GM21447 (cell line): Measurements from ENCODE around the gene PWWP2B.

ENCODE experiments used
- ATAC-seq: cut with Tn5 transposase; IDR thresholded peaks from one replicate; pipeline ENCODE4 v1.9.1; 2021; ENCODE audit not compliant: unreplicated experiment

The PWWP2B gene

GRCh38 chr10:132417257-132417910 lies 20.4 kb downstream of the PWWP2B start:
- no peak for ATAC-seq

- ATAC-seq, result no peak
These were observed 21.0 kb downstream of the PWWP2B start for GRCh38 chr10:132417957-132418441.

DNA sequence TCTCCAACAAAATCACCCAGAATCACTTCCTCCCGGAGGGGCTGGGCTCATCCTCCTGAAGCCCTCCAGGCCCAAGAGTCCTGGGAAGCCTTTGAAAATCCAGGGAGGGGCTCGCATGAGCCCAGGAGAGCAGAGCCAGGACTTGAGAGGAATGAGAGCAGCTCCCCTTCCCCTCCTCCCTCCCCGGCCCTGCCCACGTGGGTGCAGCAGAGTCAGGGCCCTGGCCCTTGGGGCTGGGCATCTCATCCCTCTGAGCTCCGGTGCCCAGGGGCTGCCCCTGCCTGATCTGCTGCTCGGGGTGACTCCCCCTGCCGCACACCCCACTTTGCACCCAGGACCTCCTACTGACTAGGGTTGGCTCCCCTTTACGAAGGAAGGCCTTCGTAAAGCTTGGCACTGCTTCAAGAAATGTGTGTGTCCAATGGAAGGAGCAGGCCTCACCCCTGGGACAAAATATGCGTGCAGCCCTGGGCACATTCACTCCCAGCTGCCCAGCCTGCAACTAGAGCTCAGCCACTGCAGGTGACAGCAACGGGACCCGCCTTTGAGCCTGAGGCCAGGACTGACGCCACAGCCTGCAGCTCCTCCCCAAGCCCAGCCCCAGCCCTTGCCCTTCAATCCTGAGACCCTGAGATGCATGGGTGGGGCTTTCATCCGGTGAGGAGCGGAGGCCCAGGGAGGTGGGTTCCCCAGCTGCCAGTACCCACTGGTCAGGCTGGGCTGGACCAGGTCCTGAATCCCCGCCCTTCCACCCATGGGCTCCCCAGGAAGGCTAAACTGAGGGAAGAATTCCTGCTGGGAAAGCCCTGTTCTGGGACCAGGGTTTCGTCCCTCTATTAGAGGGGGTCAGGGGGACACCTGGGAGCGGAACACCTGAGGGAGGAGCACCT lies 21.8 kb downstream of the PWWP2B start:
- no peak for ATAC-seq

- no peak for ATAC-seq
These were observed 22.8 kb downstream of the PWWP2B start for GRCh38 chr10:132419538-132420468.

GRCh38 chr10:132420469-132420980 lies 23.5 kb downstream of the PWWP2B start:
- ATAC-seq, result no peak

DNA sequence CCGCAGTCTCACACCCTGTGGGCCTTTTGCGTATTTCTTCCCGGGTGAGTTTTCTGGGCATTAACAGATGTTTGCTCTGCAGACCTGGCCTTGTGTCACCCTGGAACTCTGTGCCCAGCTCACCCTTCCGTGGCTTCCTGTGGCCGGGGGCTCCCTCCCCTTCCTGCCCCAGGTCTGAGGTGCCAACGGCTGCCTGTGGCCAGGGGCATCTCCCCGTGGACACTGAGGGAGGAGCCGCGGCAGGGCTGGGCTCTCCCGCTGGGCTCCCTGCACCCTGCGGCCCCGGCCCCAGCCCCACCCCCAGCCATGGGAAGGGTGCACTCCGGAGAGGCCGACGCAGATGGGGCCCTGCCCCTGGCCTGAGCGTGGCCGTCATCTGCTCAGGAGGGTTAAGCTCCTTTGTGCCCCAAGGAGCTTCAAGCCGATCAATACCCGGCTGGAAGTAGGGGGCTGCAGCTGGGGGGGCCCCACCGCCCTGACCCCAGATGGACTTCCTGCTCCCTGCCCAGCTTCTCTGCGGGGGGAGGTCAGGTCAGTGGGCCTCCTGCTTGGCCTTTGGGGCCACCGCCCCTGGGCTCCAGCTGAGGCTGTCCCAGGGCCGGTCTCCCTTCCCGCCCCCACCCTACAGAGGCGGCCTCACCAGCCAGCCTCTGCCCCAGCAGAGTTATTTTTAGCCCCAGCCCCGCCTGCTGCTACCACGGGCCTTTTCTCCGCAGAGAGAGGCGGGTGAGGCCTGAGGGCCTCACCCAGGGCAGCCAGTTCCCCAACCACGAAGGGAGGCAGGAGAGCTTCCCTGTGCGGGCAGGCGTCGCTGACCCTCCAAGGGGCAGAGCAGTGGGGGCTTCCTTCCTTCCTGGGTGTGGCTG lies 24.2 kb downstream of the PWWP2B start:
- ATAC-seq, result peak; percentile 42

DNA sequence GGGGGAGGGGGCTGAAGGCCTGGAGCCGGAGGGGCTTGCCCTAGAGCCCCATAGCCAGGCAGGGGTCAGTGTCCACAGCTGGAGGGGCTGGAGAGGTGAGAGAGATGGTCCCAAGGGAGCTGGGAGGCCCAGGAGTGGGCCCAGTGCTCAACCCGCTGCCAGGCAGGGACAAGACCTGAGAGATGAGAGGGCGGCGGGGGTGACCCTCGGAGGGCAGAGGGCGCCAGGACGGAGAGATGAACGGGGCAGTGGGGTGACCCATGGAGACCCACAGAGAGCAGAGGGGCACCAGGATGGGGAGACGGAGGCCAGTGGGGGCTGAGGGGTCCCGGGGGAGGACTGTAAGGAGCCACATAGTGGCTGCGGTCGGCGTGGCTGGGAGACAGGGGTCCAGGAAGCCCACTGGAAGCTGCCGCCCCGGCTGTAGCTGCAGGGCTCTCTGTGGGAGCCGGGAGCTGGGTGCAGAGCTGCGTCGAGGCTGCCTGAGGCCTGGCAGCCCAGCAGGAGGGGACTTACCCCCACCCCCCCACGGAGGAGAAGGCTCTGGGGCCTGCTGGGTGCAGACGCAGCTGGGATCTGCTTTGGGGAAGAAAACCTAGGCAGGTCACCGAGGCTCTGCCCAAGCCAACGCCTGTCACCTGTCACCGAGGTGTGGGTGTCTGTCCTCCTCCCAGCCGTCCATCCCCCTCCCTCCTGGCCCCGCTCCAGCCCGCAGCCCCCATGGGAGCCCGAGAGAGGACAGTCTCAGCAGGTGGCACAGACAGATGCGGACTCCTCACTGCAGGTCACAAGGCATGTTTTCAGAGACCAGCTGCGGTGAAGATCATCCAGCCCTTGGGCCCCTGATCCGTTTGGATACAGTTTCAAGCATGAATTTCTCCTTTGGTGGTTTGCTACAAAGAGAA lies 25.1 kb downstream of the PWWP2B start:
- peak; percentile 51 for ATAC-seq

GRCh38 chr10:132422903-132423825 lies 26.2 kb downstream of the PWWP2B start:
- ATAC-seq, result peak; percentile 34

GRCh38 chr10:132423966-132424861 lies 27.2 kb downstream of the PWWP2B start:
- ATAC-seq, result no peak

DNA sequence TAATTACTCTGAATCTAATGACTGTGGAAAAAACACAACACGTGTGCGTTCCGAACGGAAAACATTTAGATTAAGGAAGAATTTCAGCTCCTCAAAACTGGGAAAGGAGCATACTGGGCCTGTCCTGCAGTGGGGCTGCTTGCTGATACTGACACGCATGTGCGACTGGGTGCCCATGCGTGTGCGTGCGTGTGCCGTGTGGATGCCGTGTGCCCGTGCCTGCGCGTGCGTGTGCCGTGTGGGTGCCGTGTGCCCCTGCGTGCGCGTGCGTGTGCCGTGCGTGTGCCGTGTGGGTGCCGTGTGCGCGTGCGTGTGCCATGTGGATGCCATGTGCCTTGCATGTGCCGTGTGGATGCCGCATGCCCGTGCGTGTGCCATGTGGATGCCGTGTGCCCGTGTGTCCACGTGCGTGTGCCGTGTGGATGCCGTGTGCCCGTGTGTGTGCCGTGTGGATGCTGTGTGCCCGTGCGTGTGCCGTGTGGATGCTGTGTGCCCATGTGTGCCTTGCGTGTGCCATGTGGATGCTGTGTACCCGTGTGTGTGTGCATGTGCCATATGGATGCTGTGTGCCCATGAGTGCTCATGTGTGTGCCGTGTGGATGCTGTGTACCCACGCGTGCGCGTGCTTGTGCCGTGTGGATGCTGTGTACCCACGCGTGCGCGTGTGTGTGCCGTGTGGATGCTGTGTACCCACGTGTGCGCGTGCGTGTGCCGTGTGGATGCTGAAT lies 28.2 kb downstream of the PWWP2B start:
- no peak for ATAC-seq

DNA sequence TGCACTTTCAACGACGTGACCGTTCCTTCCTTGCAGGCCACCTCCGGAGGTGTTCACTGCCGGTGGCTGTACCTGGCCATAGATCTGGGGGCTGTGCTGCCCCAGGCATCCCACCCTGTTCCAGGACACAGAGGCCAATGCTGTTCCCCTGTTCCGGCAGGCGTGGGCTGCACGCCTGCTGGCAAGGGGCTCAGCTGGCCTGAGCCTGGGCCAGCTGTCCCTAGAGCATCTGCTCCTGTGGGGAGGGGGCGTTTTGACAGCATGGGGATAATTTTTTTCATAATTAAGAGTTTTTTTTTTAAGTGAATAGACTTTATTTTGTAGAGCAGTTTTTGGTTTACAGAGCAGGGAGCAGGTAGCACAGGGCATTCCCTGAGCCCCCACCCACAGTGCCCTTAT lies 28.8 kb downstream of the PWWP2B start:
- ATAC-seq, result no peak

DNA sequence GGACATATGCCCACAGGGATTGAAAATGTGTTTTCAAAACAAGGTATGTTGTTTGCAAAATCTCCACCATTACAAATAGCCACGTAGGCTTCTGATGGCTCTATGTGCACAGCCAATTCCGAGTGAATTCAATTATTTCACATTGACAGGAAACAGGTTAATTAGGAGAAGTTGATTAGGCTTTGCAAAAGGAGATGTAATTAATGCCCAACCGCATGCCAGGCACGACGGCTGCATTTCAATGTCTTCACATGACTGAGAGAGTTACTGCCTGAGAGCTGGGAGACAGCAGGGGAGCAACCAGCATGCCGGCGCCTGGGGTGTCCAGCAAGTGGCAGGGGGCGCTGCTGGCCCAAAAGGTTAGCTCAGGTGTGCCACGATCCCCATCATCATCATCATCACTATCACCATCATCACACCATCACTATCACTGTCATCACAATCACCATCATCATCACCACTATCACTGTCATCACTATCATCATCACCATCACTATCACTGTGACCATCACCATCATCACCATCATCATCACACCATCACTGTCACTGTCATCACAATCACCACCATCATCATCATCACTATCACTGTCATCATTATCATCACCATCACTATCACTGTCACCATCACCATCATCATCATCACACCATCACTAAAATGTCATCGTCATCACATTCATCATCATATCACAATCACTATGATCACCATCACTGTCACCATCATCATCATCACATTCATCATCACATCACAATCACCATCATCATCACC lies 30.2 kb downstream of the PWWP2B start:
- no peak for ATAC-seq

GRCh38 chr10:132427939-132428367 lies 31.0 kb downstream of the PWWP2B start:
- ATAC-seq, result no peak

DNA sequence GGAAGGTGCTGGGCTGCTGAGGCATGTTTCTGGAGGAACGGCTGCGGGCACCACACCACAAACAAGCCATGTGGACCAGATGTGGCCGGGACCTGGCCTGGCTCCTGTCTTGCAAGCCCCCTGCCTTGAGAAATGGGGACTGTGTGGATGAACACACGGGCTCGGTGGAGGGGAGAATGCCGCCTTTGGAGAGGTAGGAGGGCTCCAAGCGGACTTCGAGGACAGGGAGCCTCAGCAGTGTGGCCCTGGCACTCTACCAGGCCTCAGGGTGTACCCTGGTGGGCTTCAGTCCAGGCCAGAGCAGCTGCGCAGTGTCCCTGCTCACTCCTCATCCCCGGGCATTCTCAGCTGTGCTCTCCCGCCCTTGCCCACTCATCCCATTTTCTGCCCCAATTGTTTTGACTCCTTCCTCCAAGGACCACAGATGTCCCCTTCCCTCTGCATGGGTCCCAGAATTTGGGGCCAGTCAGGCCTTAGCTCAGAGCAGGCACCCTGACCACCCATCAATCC lies 31.5 kb downstream of the PWWP2B start:
- ATAC-seq, result no peak
